PC-9 (cell line): ENCODE results near the gene OR10P1. TPM values are rescaled to one million over a fixed set of nuclear protein-coding genes. Genes with fewer than 3 reads are reported as not detected.
A peak's percentile ranks its signal among the peaks of the same experiment; 100 is the strongest.

Experiments used
- BruUV-seq: library from RNA; stranded (reverse); fragments of 400-500 nt; replicated peaks from 2 replicates; lab custom pipeline; 2021; lab: Mats Ljungman, UMichigan
- CTCF ChIA-PET: fragments of 300-600 bp; sonication (Branson Sonifier 250); formaldehyde crosslinking; loops from one replicate; lab custom pipeline; 2022; ENCODE audit warnings: antibody characterized with exemption; lab: Charles Lee
- POLR2A ChIA-PET: fragments of 300-600 bp; sonication (Branson Sonifier 250); formaldehyde crosslinking; loops from one replicate; lab custom pipeline; 2022; ENCODE audit warnings: antibody characterized with exemption; ENCODE audit not compliant: unreplicated experiment; lab: Charles Lee
- DNase-seq, 2 experiments: peaks; one replicate each; pipeline versions ENCODE4 v3.0.0 to v3.0.0-alpha.2; 2015 to 2022; ENCODE audit warnings: mixed read lengths in 1 of 2
- H2AFZ ChIP-seq: fragments of 200-600 bp; sonication (generic); 2 replicates; pipeline ENCODE4 v1.8.1; 2017; ENCODE audit warnings: antibody characterized with exemption
- H3F3A ChIP-seq: fragments of 200-600 bp; sonication (generic); 2 replicates; pipeline ENCODE4 v1.8.1; 2017; ENCODE audit warnings: antibody characterized with exemption, mild to moderate bottlenecking, low read depth; ENCODE audit not compliant: insufficient read depth
- H3K27ac ChIP-seq: fragments of 200-600 bp; sonication (generic); 2 replicates; pipeline ENCODE4 v1.6.1; 2016; ENCODE audit warnings: mixed run types
- H3K27me3 ChIP-seq: fragments of 200-600 bp; sonication (generic); 2 replicates; pipeline ENCODE4 v1.6.1; 2016; ENCODE audit warnings: low read depth, mixed run types; ENCODE audit not compliant: insufficient read depth
- H3K36me3 ChIP-seq: fragments of 200-600 bp; sonication (generic); 2 replicates; pipeline ENCODE4 v1.6.1; 2016; ENCODE audit warnings: low read depth, mixed run types
- H3K4me1 ChIP-seq: fragments of 200-600 bp; sonication (generic); replicated peaks from 2 replicates; pipeline ENCODE4 v1.6.1; 2016; ENCODE audit warnings: mixed run types; ENCODE audit not compliant: insufficient read depth
- H3K4me2 ChIP-seq: fragments of 200-600 bp; sonication (generic); 2 replicates; pipeline ENCODE4 v1.6.1; 2017; ENCODE audit warnings: mixed run types
- H3K4me3 ChIP-seq: fragments of 200-600 bp; sonication (generic); 2 replicates; pipeline ENCODE4 v1.6.1; 2016; ENCODE audit warnings: mixed run types
- H3K79me2 ChIP-seq: fragments of 200-600 bp; sonication (generic); 2 replicates; pipeline ENCODE4 v1.6.1; 2017; ENCODE audit warnings: low read depth, mixed run types
- H3K9me2 ChIP-seq: fragments of 200-600 bp; sonication (generic); 2 replicates; pipeline ENCODE4 v1.8.1; 2017; ENCODE audit warnings: mild to moderate bottlenecking; ENCODE audit not compliant: insufficient read depth
- H3K9me3 ChIP-seq: fragments of 200-600 bp; sonication (generic); 2 replicates; pipeline ENCODE4 v1.8.1; 2016; ENCODE audit warnings: low read depth; ENCODE audit not compliant: insufficient read depth
- H4K20me1 ChIP-seq: fragments of 200-600 bp; sonication (generic); 2 replicates; pipeline ENCODE4 v1.8.1; 2017; ENCODE audit not compliant: insufficient read depth
- CTCF ChIP-seq: fragments of 200-600 bp; sonication (generic); conservative IDR thresholded peaks from 2 replicates; pipeline ENCODE4 v1.6.1; 2017; ENCODE audit warnings: mixed run types, antibody characterized with exemption, mild to moderate bottlenecking, moderate library complexity
- EZH2 ChIP-seq: fragments of 200-600 bp; sonication (generic); IDR thresholded peaks from 2 replicates; pipeline ENCODE4 v1.8.0; 2017; ENCODE audit warnings: antibody characterized with exemption, low read depth
- intact Hi-C: fragments of 100-400 bp; cut with micrococcal nuclease; formaldehyde crosslinking; loops from one replicate; pipeline ENCODE4 v1.10.0; 2022; ENCODE audit not compliant: unreplicated experiment
- total RNA-seq: library from RNA; stranded (reverse); gene quantifications from 2 replicates; pipeline ENCODE4 v1.2.3, GENCODE V29; 2021

Gene OR10P1
- total RNA-seq, 1 experiment from 2014 or later, result not detected

DNA sequence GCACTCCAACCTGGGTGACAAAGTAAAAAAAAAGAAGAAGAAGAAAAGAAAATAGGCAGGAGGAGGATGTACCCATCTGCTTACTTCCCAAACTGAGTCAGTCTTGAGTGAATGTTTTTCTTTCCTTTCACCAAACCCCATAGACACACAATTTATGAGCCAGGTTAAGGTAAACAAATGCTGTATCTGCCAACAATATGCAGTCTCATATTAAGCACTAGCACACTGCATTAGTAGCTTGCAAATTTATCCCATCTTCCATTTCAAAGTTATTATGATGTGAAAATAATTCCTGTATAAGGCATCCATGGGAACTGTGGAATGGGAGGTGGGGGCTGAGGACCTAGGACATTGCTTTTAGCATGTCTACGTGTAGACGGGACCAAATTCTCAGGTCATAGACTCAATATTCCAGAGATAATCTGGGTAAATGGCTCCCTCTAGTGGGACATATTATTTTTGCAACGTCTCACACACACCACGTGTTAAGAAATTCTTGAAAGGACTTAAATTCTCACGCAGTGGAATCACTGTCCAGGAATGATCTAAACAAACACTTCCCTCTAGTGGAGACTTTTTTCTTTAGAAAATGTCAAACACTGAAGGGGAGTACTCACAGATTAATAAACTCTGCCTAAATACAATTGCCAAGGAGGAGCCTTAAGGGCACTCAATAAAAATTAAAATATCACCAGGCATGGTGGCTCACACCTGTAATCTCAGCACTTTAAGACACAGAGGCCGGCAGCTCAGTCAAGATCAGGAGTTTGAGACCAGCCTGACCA lies 17.1 kb upstream of the OR10P1 start:
- peaks cover 14% of the 10 kb centered on the region; the same call in 1 of the 2 replicates for H3K27me3 ChIP-seq
- H3K4me2 ChIP-seq, result no peak overlapping the region
- no peaks in the 10 kb centered on the region for H3K9me2 ChIP-seq
- POLR2A ChIA-PET, result no interaction called here
- CTCF ChIA-PET, result no interaction called here
- no peaks in the 10 kb centered on the region for H3K36me3 ChIP-seq
- H3K4me1 ChIP-seq, result no peaks in the 10 kb centered on the region
- BruUV-seq, result no TSS peak
- peaks cover 3% of the 10 kb centered on the region; the same call in 1 of the 2 replicates for H3K9me3 ChIP-seq
- H3K27ac ChIP-seq, result no peak overlapping the region
- TF ChIP-seq CTCF, result peak; percentile 92
- no peak for TF ChIP-seq EZH2
- no peaks in the 10 kb centered on the region for H3F3A ChIP-seq
- no peaks in the 10 kb centered on the region for H4K20me1 ChIP-seq
- intact Hi-C loops, result loop anchor here (1.0 to 2.0 kb wide), 2 partner anchors 430 to 627 kb away; no protein-coding TSS in a partner anchor
- H2AFZ ChIP-seq, result no peak overlapping the region
- peak; percentile 47 to 88 for DNase-seq
- H3K4me3 ChIP-seq, result no peak overlapping the region
- H3K79me2 ChIP-seq, result no peaks in the 10 kb centered on the region

DNA sequence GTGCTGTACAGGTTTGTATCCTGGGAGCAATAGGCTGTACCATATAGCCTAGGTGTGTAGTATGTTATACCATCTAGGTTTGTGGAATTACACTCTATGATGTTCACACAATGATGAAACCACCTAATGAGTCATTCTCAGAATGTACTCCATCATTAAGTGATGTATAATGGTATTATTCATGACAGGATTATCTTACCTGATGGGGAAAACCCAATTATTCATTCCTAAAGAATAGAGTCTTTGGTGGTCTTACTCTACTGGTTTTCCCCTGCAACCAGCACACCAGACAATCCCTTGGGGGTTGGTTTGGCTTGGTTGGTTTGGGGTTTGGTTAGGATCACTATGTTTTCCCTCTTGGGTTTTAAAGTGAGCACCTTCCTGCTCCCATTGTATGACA lies 12.6 kb upstream of the OR10P1 start:
- DNase-seq, result no peak
- BruUV-seq, result no TSS peak
- intact Hi-C loops, result no loop called here

GRCh38 chr12:55626154-55626553 lies 10.5 kb upstream of the OR10P1 start:
- TF ChIP-seq CTCF (no peak), EZH2 (no peak)
- no peak overlapping the region for H3K27ac ChIP-seq
- no peaks in the 10 kb centered on the region for H3F3A ChIP-seq
- no peaks in the 10 kb centered on the region for H4K20me1 ChIP-seq
- H3K79me2 ChIP-seq, result no peaks in the 10 kb centered on the region
- intact Hi-C loops, result no loop called here
- no peaks in the 10 kb centered on the region for H3K4me1 ChIP-seq
- no peak overlapping the region for H3K4me3 ChIP-seq
- peaks cover 31% of the 10 kb centered on the region for H3K27me3 ChIP-seq
- ChIA-PET POLR2A (no interaction called here), CTCF (interaction anchor here (0.5 kb wide), 1 partner anchor 62 kb away, joined by 6 read pairs; no protein-coding TSS in a partner anchor)
- H3K4me2 ChIP-seq, result no peak overlapping the region
- no peaks in the 10 kb centered on the region for H3K36me3 ChIP-seq
- no peaks in the 10 kb centered on the region for H3K9me3 ChIP-seq
- H3K9me2 ChIP-seq, result no peaks in the 10 kb centered on the region
- BruUV-seq, result no TSS peak
- no peak overlapping the region for H2AFZ ChIP-seq
- no peak for DNase-seq

More for the DNA sequence above, 12.6 kb upstream of the OR10P1 start:
- Histone ChIP-seq H3K9me2 (no peaks in the 10 kb centered on the region), H3K4me2 (no peak overlapping the region), H4K20me1 (no peaks in the 10 kb centered on the region), H3K4me3 (no peak overlapping the region), H3K9me3 (no peaks in the 10 kb centered on the region), H3K36me3 (no peaks in the 10 kb centered on the region), H2AFZ (no peak overlapping the region), H3K79me2 (no peaks in the 10 kb centered on the region), H3K27ac (no peak overlapping the region), H3F3A (no peaks in the 10 kb centered on the region), H3K4me1 (no peaks in the 10 kb centered on the region), H3K27me3 (peaks cover 32% of the 10 kb centered on the region; the same call in 1 of the 2 replicates)
- ChIA-PET POLR2A (no interaction called here), CTCF (no interaction called here)
- TF ChIP-seq EZH2, result no peak
